HG03060 (cell line): Measurements from ENCODE around the gene PHLPP1.
"Not testable (repeated sequence)": the region's sequence is repeated elsewhere in the genome, so short reads cannot be mapped to it uniquely, and the experiment has no call there.

Experiments
- ATAC-seq: cut with Tn5 transposase; IDR thresholded peaks from one replicate; pipeline ENCODE4 v1.9.1; 2021; ENCODE audit warnings: low read depth, moderate number of reproducible peaks; ENCODE audit not compliant: unreplicated experiment

The PHLPP1 gene

GRCh38 chr18:62877411-62878221, 162.3 kb downstream of the PHLPP1 start:
- no peak for ATAC-seq

- no peak for ATAC-seq
Measured at GRCh38 chr18:62878305-62878704, 163.0 kb downstream of the PHLPP1 start.

GRCh38 chr18:62880034-62880433, 164.7 kb downstream of the PHLPP1 start:
- no peak for ATAC-seq

- ATAC-seq, result no peak
Measured at GRCh38 chr18:62880673-62881364, 165.5 kb downstream of the PHLPP1 start.

GRCh38 chr18:62881509-62882016, 166.2 kb downstream of the PHLPP1 start:
- ATAC-seq, result no peak

GRCh38 chr18:62883937-62884735, 168.8 kb downstream of the PHLPP1 start:
- no peak for ATAC-seq

- ATAC-seq, result no peak
Measured at GRCh38 chr18:62885804-62886203, 170.5 kb downstream of the PHLPP1 start.

GRCh38 chr18:62894681-62895390, 179.5 kb downstream of the PHLPP1 start:
- ATAC-seq, result no peak

- ATAC-seq, result no peak
Measured at GRCh38 chr18:62897153-62897552, 181.8 kb downstream of the PHLPP1 start.

GRCh38 chr18:62898359-62898758, 183.0 kb downstream of the PHLPP1 start:
- ATAC-seq, result peak; percentile 84

- no peak for ATAC-seq
Measured at GRCh38 chr18:62899534-62899933, 184.2 kb downstream of the PHLPP1 start.

- ATAC-seq, result no peak
Measured at GRCh38 chr18:62900132-62900883, 185.0 kb downstream of the PHLPP1 start.

- ATAC-seq, result no peak
Measured at GRCh38 chr18:62902776-62903175, 187.4 kb downstream of the PHLPP1 start.

- ATAC-seq, result no peak
Measured at GRCh38 chr18:62904396-62905285, 189.3 kb downstream of the PHLPP1 start.

GRCh38 chr18:62912885-62913284, 197.5 kb downstream of the PHLPP1 start:
- ATAC-seq, result no peak

- ATAC-seq, result not testable (repeated sequence)
Measured at GRCh38 chr18:62913824-62914223, 198.5 kb downstream of the PHLPP1 start.

GRCh38 chr18:62914871-62915392, 199.6 kb downstream of the PHLPP1 start:
- no peak for ATAC-seq

GRCh38 chr18:62918361-62918760, 203.0 kb downstream of the PHLPP1 start:
- ATAC-seq, result no peak
